Trophoblast cell (in vitro differentiated cells and primary cell): Measurements from ENCODE around the gene KRT83.
"Not testable (repeated sequence)": the region's sequence is repeated elsewhere in the genome, so short reads cannot be mapped to it uniquely, and the experiment has no call there.

Experiments used
- DNase-seq, 2 donors: peaks; one replicate each; pipeline ENCODE4 v3.0.0-alpha.2; 2016
- H2AFZ ChIP-seq: 2 replicates; pipeline ENCODE4 v1.6.1; 2013; ENCODE audit warnings: low read length, moderate library complexity, mild to moderate bottlenecking; ENCODE audit not compliant: insufficient read depth, poor library complexity
- H2AK5ac ChIP-seq: 2 replicates; pipeline ENCODE4 v1.6.1; 2013; ENCODE audit warnings: mild to moderate bottlenecking, low read length
- H2BK120ac ChIP-seq: 2 replicates; pipeline ENCODE4 v1.6.1; 2013; ENCODE audit warnings: low read length, mild to moderate bottlenecking, moderate library complexity; ENCODE audit not compliant: insufficient read depth, poor library complexity
- H2BK12ac ChIP-seq: 2 replicates; pipeline ENCODE4 v1.6.1; 2013; ENCODE audit warnings: mild to moderate bottlenecking, low read length, moderate library complexity
- H2BK5ac ChIP-seq: 2 replicates; pipeline ENCODE4 v1.6.1; 2013; ENCODE audit warnings: low read length, low read depth, moderate library complexity, mild to moderate bottlenecking; ENCODE audit not compliant: poor library complexity
- H3K14ac ChIP-seq: 2 replicates; pipeline ENCODE4 v1.6.1; 2013; ENCODE audit warnings: mild to moderate bottlenecking, low read length
- H3K18ac ChIP-seq: 2 replicates; pipeline ENCODE4 v1.6.1; 2013; ENCODE audit warnings: mild to moderate bottlenecking, low read length
- H3K23ac ChIP-seq: 2 replicates; pipeline ENCODE4 v1.6.1; 2013; ENCODE audit warnings: low read length
- H3K27ac ChIP-seq: 2 replicates; pipeline ENCODE4 v1.5.1; 2013; ENCODE audit warnings: low read depth, mild to moderate bottlenecking, inconsistent platforms, low read length, moderate library complexity
- H3K27me3 ChIP-seq: 2 replicates; pipeline ENCODE4 v1.6.1; 2013; ENCODE audit warnings: inconsistent platforms, mild to moderate bottlenecking, low read length, moderate library complexity; ENCODE audit not compliant: insufficient read depth
- H3K36me3 ChIP-seq, 2 experiments: 1 replicate in 1 of 2; 2 replicates in 1 of 2; pipeline ENCODE4 v1.6.1; 2013; ENCODE audit warnings: low read length in 2 of 2, mild to moderate bottlenecking in 2 of 2, moderate library complexity in 1 of 2; ENCODE audit not compliant: insufficient read depth in 2 of 2, control insufficient read depth in 1 of 2
- H3K4ac ChIP-seq: 2 replicates; pipeline ENCODE4 v1.6.1; 2013; ENCODE audit warnings: low read depth, mild to moderate bottlenecking, low read length, moderate library complexity
- H3K4me1 ChIP-seq, 2 experiments: 1 replicate in 1 of 2; 2 replicates in 1 of 2; pipeline ENCODE4 v1.6.1; 2013; ENCODE audit warnings: low read length in 2 of 2, mild to moderate bottlenecking in 2 of 2, moderate library complexity in 1 of 2; ENCODE audit not compliant: insufficient read depth in 2 of 2, control insufficient read depth in 1 of 2
- H3K4me2 ChIP-seq: 2 replicates; pipeline ENCODE4 v1.6.1; 2013; ENCODE audit warnings: inconsistent platforms, mild to moderate bottlenecking, low read length, moderate library complexity
- H3K4me3 ChIP-seq: 2 replicates; pipeline ENCODE4 v1.5.1; 2013; ENCODE audit warnings: mild to moderate bottlenecking, low read depth, low read length, inconsistent platforms
- H3K79me1 ChIP-seq: one replicate; pipeline ENCODE4 v1.6.1; 2013; ENCODE audit warnings: low read length
- H3K79me2 ChIP-seq: 2 replicates; pipeline ENCODE4 v1.6.1; 2013; ENCODE audit warnings: low read length, mild to moderate bottlenecking; ENCODE audit not compliant: control insufficient read depth, insufficient read depth, poor library complexity
- H3K9ac ChIP-seq: 2 replicates; pipeline ENCODE4 v1.6.1; 2013; ENCODE audit warnings: mild to moderate bottlenecking, low read length
- H3K9me3 ChIP-seq: 2 replicates; pipeline ENCODE4 v1.6.1; 2013; ENCODE audit warnings: low read depth, mild to moderate bottlenecking, control low read depth, inconsistent platforms, low read length; ENCODE audit not compliant: insufficient read depth
- H4K12ac ChIP-seq: 2 replicates; pipeline ENCODE4 v1.6.1; 2013; ENCODE audit warnings: low read depth, mild to moderate bottlenecking, low read length, moderate library complexity
- H4K8ac ChIP-seq: 2 replicates; pipeline ENCODE4 v1.6.1; 2013; ENCODE audit warnings: low read depth, mild to moderate bottlenecking, low read length, moderate library complexity
- H4K91ac ChIP-seq: one replicate; pipeline ENCODE4 v1.6.1; 2013; ENCODE audit warnings: low read depth, mild to moderate bottlenecking, low read length, moderate library complexity
- WGBS: extraction: QIAGEN DNeasy Blood & Tissue Kit; methylation state at CpG from one replicate; pipeline ENCODE4 v1.1.7; 2013; ENCODE audit warnings: missing lambda C conversion rate; ENCODE audit not compliant: insufficient read length, insufficient coverage; ENCODE audit errors: extremely low coverage; 5-methylcytosine and 5-hydroxymethylcytosine counted together

The KRT83 gene

GRCh38 chr12:52345041-52345440 lies 23.8 kb upstream of the KRT83 start:
- Histone ChIP-seq H4K91ac (peak overlapping the region; percentile 13), H3K4me1 (peaks cover 10 to 13% of the 10 kb centered on the region in 2 experiments), H2BK120ac (peak overlapping the region; percentile 36)
- H3K14ac ChIP-seq, H3K4ac ChIP-seq, H3K18ac ChIP-seq, H4K12ac ChIP-seq, H4K8ac ChIP-seq, H3K4me3 ChIP-seq, H3K27ac ChIP-seq, H3K23ac ChIP-seq, H2BK5ac ChIP-seq, H3K4me2 ChIP-seq, H2AFZ ChIP-seq, H2AK5ac ChIP-seq, H3K79me2 ChIP-seq, H3K9ac ChIP-seq, H3K27me3 ChIP-seq, H3K79me1 ChIP-seq, H3K9me3 ChIP-seq, H2BK12ac ChIP-seq, H3K36me3 ChIP-seq: not testable (repeated sequence)
- no CpG with 5 or more reads among the region's 8 CpGs for WGBS
- DNase-seq: peak in 1 of 2 donors; percentile 13

- DNase-seq: peak in 1 of 2 donors; percentile 2
- Histone ChIP-seq H3K23ac (no peak overlapping the region), H4K8ac (no peak overlapping the region), H2BK12ac (no peak overlapping the region), H3K27me3 (no peaks in the 10 kb centered on the region), H4K91ac (no peak overlapping the region), H3K79me1 (no peaks in the 10 kb centered on the region), H3K9me3 (peaks cover 2% of the 10 kb centered on the region), H3K9ac (no peak overlapping the region), H2BK120ac (no peak overlapping the region), H3K36me3 (no peaks in the 10 kb centered on the region), H3K18ac (no peak overlapping the region), H3K14ac (no peak overlapping the region), H2AFZ (no peak overlapping the region), H2AK5ac (no peak overlapping the region), H3K4me1 (peaks cover 10 to 13% of the 10 kb centered on the region in 2 experiments), H3K27ac (no peak overlapping the region), H2BK5ac (no peak overlapping the region), H3K4me2 (no peak overlapping the region), H3K4ac (no peak overlapping the region), H4K12ac (no peak overlapping the region), H3K79me2 (no peaks in the 10 kb centered on the region), H3K4me3 (no peak overlapping the region)
- no CpG with 5 or more reads among the region's 12 CpGs for WGBS
Measured at GRCh38 chr12:52344111-52344510, 22.9 kb upstream of the KRT83 start.

- Histone ChIP-seq H3K4me3 (no peak overlapping the region), H3K4me2 (no peak overlapping the region), H2AK5ac (no peak overlapping the region), H3K79me2 (no peaks in the 10 kb centered on the region), H3K27ac (no peak overlapping the region), H3K27me3 (no peaks in the 10 kb centered on the region), H3K18ac (no peak overlapping the region), H4K12ac (no peak overlapping the region), H3K36me3 (no peaks in the 10 kb centered on the region), H3K4ac (no peak overlapping the region), H2BK12ac (no peak overlapping the region), H2BK5ac (no peak overlapping the region), H2BK120ac (no peak overlapping the region), H4K91ac (no peak overlapping the region), H3K4me1 (peaks cover 10 to 13% of the 10 kb centered on the region in 2 experiments), H3K79me1 (no peaks in the 10 kb centered on the region), H3K9me3 (peaks cover 2% of the 10 kb centered on the region), H4K8ac (no peak overlapping the region), H3K9ac (no peak overlapping the region), H3K23ac (no peak overlapping the region), H2AFZ (no peak overlapping the region), H3K14ac (no peak overlapping the region)
- no peak for DNase-seq
- WGBS: no CpG with 5 or more reads among the region's 2 CpGs
Measured at GRCh38 chr12:52343550-52343949, 22.4 kb upstream of the KRT83 start.

- H2AFZ ChIP-seq: no peak overlapping the region
- no peak overlapping the region for H3K4ac ChIP-seq
- no peak overlapping the region for H3K9ac ChIP-seq
- H3K4me3 ChIP-seq: no peak overlapping the region
- no peak overlapping the region for H2BK120ac ChIP-seq
- no peaks in the 10 kb centered on the region for H3K79me1 ChIP-seq
- no peaks in the 10 kb centered on the region for H3K27me3 ChIP-seq
- H2BK5ac ChIP-seq: no peak overlapping the region
- no peak overlapping the region for H2BK12ac ChIP-seq
- no peaks in the 10 kb centered on the region for H3K36me3 ChIP-seq
- no peak overlapping the region for H4K12ac ChIP-seq
- no peak overlapping the region for H4K91ac ChIP-seq
- no peak overlapping the region for H3K18ac ChIP-seq
- no peak overlapping the region for H3K4me2 ChIP-seq
- peaks cover 13% of the 10 kb centered on the region in 2 experiments for H3K4me1 ChIP-seq
- H3K9me3 ChIP-seq: no peaks in the 10 kb centered on the region
- no peaks in the 10 kb centered on the region for H3K79me2 ChIP-seq
- H3K27ac ChIP-seq: no peak overlapping the region
- DNase-seq: no peak
- no peak overlapping the region for H2AK5ac ChIP-seq
- no peak overlapping the region for H4K8ac ChIP-seq
- no peak overlapping the region for H3K14ac ChIP-seq
- no CpG with 5 or more reads among the region's 2 CpGs for WGBS
- H3K23ac ChIP-seq: no peak overlapping the region
Measured at GRCh38 chr12:52342781-52343490, 21.7 kb upstream of the KRT83 start.
